Measurements from ENCODE around the gene GET4. TPM values are rescaled to one million over a fixed set of nuclear protein-coding genes. Genes with fewer than 3 reads are reported as not detected.

GET4 gene
- total RNA-seq = 27.8 and 37.5 TPM in 2 replicates

DNA sequence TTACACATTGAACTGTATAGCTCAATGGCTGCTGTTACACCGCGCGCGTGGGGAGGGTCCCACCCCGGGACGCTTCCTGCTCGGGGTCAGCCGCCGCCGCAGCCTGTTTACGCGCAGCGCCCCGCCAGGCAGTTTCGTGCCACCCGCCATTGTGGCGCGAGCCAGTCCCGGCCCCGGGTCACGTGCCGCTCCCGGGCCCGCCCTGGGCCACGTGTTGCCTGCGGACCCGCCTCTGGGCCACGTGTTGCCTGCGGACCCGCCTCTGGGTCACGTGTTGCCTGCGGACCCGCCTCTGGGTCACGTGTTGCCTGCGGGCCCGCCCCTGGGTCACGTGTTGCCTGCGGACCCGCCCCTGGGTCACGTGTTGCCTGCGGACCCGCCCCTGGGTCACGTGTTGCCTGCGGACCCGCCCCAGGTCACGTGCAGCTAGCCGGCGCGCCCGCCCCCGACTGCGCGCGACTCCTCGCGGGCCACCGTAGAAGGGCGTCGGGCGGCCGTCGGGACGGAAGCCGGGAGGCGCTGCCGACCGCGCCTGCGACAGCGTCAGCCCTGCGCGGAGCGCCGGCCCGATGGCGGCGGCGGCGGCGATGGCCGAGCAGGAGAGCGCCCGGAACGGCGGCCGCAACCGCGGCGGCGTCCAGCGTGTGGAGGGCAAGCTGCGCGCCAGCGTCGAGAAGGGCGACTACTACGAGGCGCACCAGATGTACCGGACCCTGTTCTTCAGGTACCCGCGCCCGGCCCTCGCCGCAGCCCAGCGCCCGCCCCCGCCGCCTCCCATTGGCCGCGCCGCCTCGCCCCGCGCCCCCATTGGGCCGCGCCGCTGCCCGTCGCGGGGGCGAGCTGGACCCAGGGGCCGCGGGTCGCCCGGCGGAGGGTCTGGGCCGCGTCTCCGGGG lies at the start of gene GET4:
GET4 (plus strand) TSS at position 478 of the 895 bp plus-strand sequence; CDS start at position 570, 92 bp downstream.

DNA sequence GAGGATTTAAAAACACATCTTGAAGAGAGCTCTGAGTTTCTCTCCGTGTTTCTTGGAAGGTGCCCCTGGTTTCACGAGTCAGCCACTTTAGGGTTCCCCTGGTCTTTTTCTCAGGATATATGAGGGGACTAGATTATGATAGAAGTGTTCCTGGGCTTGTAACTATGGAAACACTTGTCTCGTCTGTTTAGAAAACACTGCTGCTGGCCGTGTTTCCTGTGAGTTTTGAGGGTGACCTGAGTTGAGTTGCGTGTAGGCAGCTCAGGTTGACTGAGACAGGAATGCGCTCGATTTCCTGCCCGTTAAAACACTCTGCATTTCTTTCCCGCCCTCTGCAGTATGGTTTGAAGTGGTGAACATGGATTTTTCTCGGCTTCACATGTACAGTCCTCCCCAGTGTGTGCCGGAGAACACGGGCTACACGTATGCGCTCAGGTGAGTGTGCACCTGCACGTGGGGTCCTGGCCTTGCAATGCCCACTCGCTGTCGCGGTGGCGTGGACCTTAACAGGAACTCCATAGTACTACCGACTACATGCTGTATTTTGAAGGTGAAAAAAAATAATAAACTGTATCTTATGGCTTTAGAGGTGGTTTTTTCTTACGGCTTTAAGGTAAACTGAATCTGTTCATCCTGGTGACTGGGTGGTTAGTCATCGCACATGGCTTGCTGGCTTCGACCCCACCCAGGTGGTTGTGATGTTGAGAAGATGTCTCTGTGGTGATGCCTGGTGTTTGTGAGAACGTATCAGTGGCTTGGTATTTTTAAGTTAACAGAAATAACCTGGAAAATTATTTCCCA lies 44.0 kb upstream of the GET4 start, which contains the start of gene SUN1:
SUN1 (plus strand) TSS at position 310 of the 801 bp plus-strand sequence; CDS start at position 359, 49 bp downstream.

Other genes with a start within 250 kb of the GET4 start
- 57.6 and 65.0 TPM in 2 replicates for gene DNAAF5, start 149.9 kb upstream of the GET4 start, total RNA-seq
- 9.3 and 17.4 TPM in 2 replicates for gene PRKAR1B, start 149.3 kb upstream of the GET4 start, total RNA-seq
- 102 and 138 TPM in 2 replicates for gene SUN1, start 44.1 kb upstream of the GET4 start, total RNA-seq
- 20.8 and 32.2 TPM in 2 replicates for gene ADAP1, start 78.1 kb downstream of the GET4 start, total RNA-seq
- 5.3 and 8.2 TPM in 2 replicates for gene COX19, start 99.0 kb downstream of the GET4 start, total RNA-seq
- gene CYP2W1, start 106.6 kb downstream of the GET4 start, total RNA-seq = 8.2 and 13.1 TPM in 2 replicates
- gene GPR146, start 168.0 kb downstream of the GET4 start, total RNA-seq = 0.14 and 0.42 TPM in 2 replicates
- 0.49 and 1.2 TPM in 2 replicates for gene GPER1, start 211.6 kb downstream of the GET4 start, total RNA-seq